Esophagus squamous epithelium (tissue), 5 donors: ENCODE data around the gene PGR. TPM values are rescaled to one million over a fixed set of nuclear protein-coding genes. Genes with fewer than 3 reads are reported as not detected.

ENCODE experiments used
- DNase-seq: peaks from one replicate; lab custom pipeline; 2025; lab: John Stamatoyannopoulos, UW
- H3K27ac ChIP-seq, 4 donors: fragments of 200-600 bp; sonication (generic); one replicate each; pipeline ENCODE4 v1.5.1; 2016 to 2019; ENCODE audit warnings: mild to moderate bottlenecking in 1 of 4
- H3K27me3 ChIP-seq, 4 donors: fragments of 200-600 bp; sonication (generic); 1 replicate in 3 of 4; 2 replicates in 1 of 4; pipeline versions ENCODE4 v1.5.1 to v1.6.0; 2017 to 2021; ENCODE audit warnings: antibody characterized with exemption in 1 of 4
- H3K36me3 ChIP-seq, 3 donors: fragments of 200-600 bp; sonication (generic); one replicate each; pipeline ENCODE4 v1.5.1; 2016 to 2019
- H3K4me1 ChIP-seq, 3 donors: fragments of 200-600 bp; sonication (generic); one replicate each; pipeline ENCODE4 v1.5.1; 2017 to 2019
- H3K4me3 ChIP-seq, 4 donors: fragments of 200-600 bp; sonication (generic); 1 replicate in 3 of 4; 2 replicates in 1 of 4; pipeline ENCODE4 v1.5.1; 2016 to 2019; ENCODE audit warnings: mild to moderate bottlenecking in 2 of 4, moderate library complexity in 1 of 4
- H3K9me3 ChIP-seq, 3 donors: fragments of 200-600 bp; sonication (generic); one replicate each; pipeline ENCODE4 v1.5.1; 2016 to 2019
- CTCF ChIP-seq, 6 experiments: fragments of 450-650 bp in 4 of 6; fragments of 200-600 bp in 2 of 6; sonication (generic) in 2 of 6; IDR thresholded peaks; one replicate each; pipeline ENCODE4 v1.5.1; 2016 to 2019; ENCODE audit warnings: antibody characterized with exemption in 6 of 6, mild to moderate bottlenecking in 4 of 6, moderate library complexity in 4 of 6
- POLR2A ChIP-seq, 4 donors: fragments of 450-650 bp; IDR thresholded peaks; one replicate each; pipeline ENCODE4 v1.6.1; 2017; ENCODE audit warnings: antibody characterized with exemption in 4 of 4, mild to moderate bottlenecking in 4 of 4, moderate library complexity in 3 of 4
- WGBS, 2 donors: methylation state at CpG; one replicate each; pipeline ENCODE4 v1.1.5; 2018; 5-methylcytosine and 5-hydroxymethylcytosine counted together
- intact Hi-C: fragments of 100-400 bp; cut with DNase I; formaldehyde crosslinking; loops from one replicate; pipeline ENCODE4 v1.15.0; 2022
- total RNA-seq, 4 donors: library from RNA; depleted of rRNA; stranded (reverse); fragments of >200 nt; gene quantifications; one replicate each; pipeline ENCODE4 v1.1.0, GENCODE V29; 2016
- donor health status: DM: yes; HTN: yes; CAD: no.

PGR gene
- total RNA-seq, 4 donors from 2014 or later = under 0.01 to 1.3 (median 0.29) TPM

- TF ChIP-seq POLR2A (IDR thresholded peaks at IDR 0.05) (no peak), CTCF (IDR thresholded peaks at IDR 0.05) (no peak)
- H3K36me3 ChIP-seq = no peaks in the 10 kb centered on the region
- no peak for DNase-seq
- no peak overlapping the region for H3K27ac ChIP-seq
- 63 to 100% methylated on average over 1 of the region's 1 CpG for WGBS, 2 donors
- no peaks in the 10 kb centered on the region for H3K9me3 ChIP-seq
- H3K27me3 ChIP-seq = no peaks in the 10 kb centered on the region
- no peak overlapping the region for H3K4me3 ChIP-seq
- H3K4me1 ChIP-seq = no peaks in the 10 kb centered on the region
- intact Hi-C loops = no loop called here
Measured at GRCh38 chr11:101053492-101053891, 76.1 kb downstream of the PGR start.

GRCh38 chr11:101051677-101052076 lies 77.9 kb downstream of the PGR start:
- Histone ChIP-seq H3K36me3 (no peaks in the 10 kb centered on the region), H3K9me3 (no peaks in the 10 kb centered on the region), H3K27ac (no peak overlapping the region), H3K4me1 (no peaks in the 10 kb centered on the region), H3K4me3 (no peak overlapping the region), H3K27me3 (no peaks in the 10 kb centered on the region)
- TF ChIP-seq CTCF (IDR thresholded peaks at IDR 0.05) (no peak), POLR2A (IDR thresholded peaks at IDR 0.05) (no peak)
- WGBS, 2 donors = 71 to 74% methylated on average over 2 of the region's 2 CpGs
- intact Hi-C loops = no loop called here
- DNase-seq = no peak

GRCh38 chr11:101049813-101050212 lies 79.8 kb downstream of the PGR start:
- Histone ChIP-seq H3K4me3 (no peak overlapping the region), H3K4me1 (no peaks in the 10 kb centered on the region), H3K27me3 (no peaks in the 10 kb centered on the region), H3K9me3 (no peaks in the 10 kb centered on the region), H3K36me3 (no peaks in the 10 kb centered on the region), H3K27ac (no peak overlapping the region)
- DNase-seq = no peak
- no peak for TF ChIP-seq CTCF (IDR thresholded peaks at IDR 0.05)
- no peak for TF ChIP-seq POLR2A (IDR thresholded peaks at IDR 0.05)
- WGBS, 2 donors = 76 to 80% methylated on average over 2 of the region's 2 CpGs
- intact Hi-C loops = no loop called here

- DNase-seq = no peak
- Histone ChIP-seq H3K27ac (no peak overlapping the region), H3K4me3 (no peak overlapping the region), H3K4me1 (no peaks in the 10 kb centered on the region), H3K9me3 (no peaks in the 10 kb centered on the region), H3K27me3 (no peaks in the 10 kb centered on the region), H3K36me3 (no peaks in the 10 kb centered on the region)
- 36 to 37% methylated on average over 4 of the region's 4 CpGs for WGBS, 2 donors
- intact Hi-C loops = no loop called here
- TF ChIP-seq POLR2A (IDR thresholded peaks at IDR 0.05) (no peak), CTCF (IDR thresholded peaks at IDR 0.05) (no peak)
Measured at GRCh38 chr11:101049123-101049522, 80.5 kb downstream of the PGR start.

- intact Hi-C loops = no loop called here
- no peak for DNase-seq
- Histone ChIP-seq H3K4me3 (no peak overlapping the region), H3K4me1 (no peaks in the 10 kb centered on the region), H3K9me3 (no peaks in the 10 kb centered on the region), H3K27me3 (no peaks in the 10 kb centered on the region), H3K36me3 (no peaks in the 10 kb centered on the region), H3K27ac (no peak overlapping the region)
- TF ChIP-seq POLR2A (IDR thresholded peaks at IDR 0.05) (no peak), CTCF (IDR thresholded peaks at IDR 0.05) (no peak)
- 78 to 87% methylated on average over 5 of the region's 5 CpGs for WGBS, 2 donors
Measured at GRCh38 chr11:101048479-101048878, 81.1 kb downstream of the PGR start.
